HepG2 (cell line): ENCODE results near the gene SLC2A4. TPM values are rescaled to one million over a fixed set of nuclear protein-coding genes. Genes with fewer than 3 reads are reported as not detected.
A peak's percentile ranks its signal among the peaks of the same experiment; 100 is the strongest.

ENCODE experiments used
- ARID3A ChIP-seq: IDR thresholded peaks from 2 replicates; pipeline ENCODE4 v1.6.1; 2012; ENCODE audit warnings: low read depth, low read length, improper control_type of control experiment
- CBX5 ChIP-seq: sonication (generic); formaldehyde crosslinking; IDR thresholded peaks from 2 replicates; pipeline ENCODE4 v1.4.0; 2020; ENCODE audit warnings: missing genetic modification reagents, borderline replicate concordance
- CENPX ChIP-seq: sonication (generic); formaldehyde crosslinking; IDR thresholded peaks from 2 replicates; pipeline ENCODE4 v1.9.0; 2021; ENCODE audit warnings: mild to moderate bottlenecking, missing genetic modification reagents, moderate library complexity
- MED1 ChIP-seq: sonication (generic); formaldehyde crosslinking; IDR thresholded peaks from 2 replicates; pipeline ENCODE4 v1.4.0; 2020; ENCODE audit warnings: missing genetic modification reagents
- MTF2 ChIP-seq: sonication (generic); formaldehyde crosslinking; IDR thresholded peaks from 2 replicates; pipeline ENCODE4 v1.5.0; 2020; ENCODE audit warnings: missing genetic modification reagents, borderline replicate concordance
- MYC ChIP-seq: sonication (generic); formaldehyde crosslinking; IDR thresholded peaks from 2 replicates; pipeline ENCODE4 v1.9.0; 2021; ENCODE audit warnings: missing genetic modification reagents, borderline replicate concordance
- NKX3-1 ChIP-seq: sonication (generic); formaldehyde crosslinking; IDR thresholded peaks from 2 replicates; pipeline ENCODE4 v1.5.0; 2020; ENCODE audit warnings: missing genetic modification reagents
- NR3C1 ChIP-seq: sonication (generic); formaldehyde crosslinking; IDR thresholded peaks from 2 replicates; pipeline ENCODE4 v1.4.0; 2020; ENCODE audit warnings: missing genetic modification reagents
- SCMH1 ChIP-seq: sonication (generic); formaldehyde crosslinking; IDR thresholded peaks from 2 replicates; pipeline ENCODE4 v1.9.0; 2021; ENCODE audit warnings: missing genetic modification reagents, mild to moderate bottlenecking, borderline replicate concordance
- SRSF9 ChIP-seq: fragments of 200-400 bp; formaldehyde crosslinking; IDR thresholded peaks from 2 replicates; pipeline ENCODE4 v1.6.1; 2018; ENCODE audit warnings: borderline replicate concordance, mild to moderate bottlenecking, low read depth, low read length; ENCODE audit not compliant: insufficient read depth, poor library complexity, severe bottlenecking
- TBX3 ChIP-seq: fragments of 450-650 bp; IDR thresholded peaks from 2 replicates; pipeline ENCODE4 v1.6.1; 2017; ENCODE audit warnings: antibody characterized with exemption, mild to moderate bottlenecking, inconsistent platforms, borderline replicate concordance
- TSC22D2 ChIP-seq: sonication (generic); formaldehyde crosslinking; IDR thresholded peaks from 2 replicates; pipeline ENCODE4 v1.5.1; 2020; ENCODE audit warnings: missing genetic modification reagents, mild to moderate bottlenecking, borderline replicate concordance
- ZC3H4 ChIP-seq: sonication (generic); formaldehyde crosslinking; IDR thresholded peaks from 2 replicates; pipeline ENCODE4 v1.4.0; 2020; ENCODE audit warnings: missing genetic modification reagents, borderline replicate concordance
- ZNF136 ChIP-seq: sonication (generic); formaldehyde crosslinking; IDR thresholded peaks from 2 replicates; pipeline ENCODE4 v1.8.1; 2022; ENCODE audit warnings: low read depth, mild to moderate bottlenecking, moderate library complexity, missing genetic modification reagents
- ZNF143 ChIP-seq: sonication (generic); formaldehyde crosslinking; IDR thresholded peaks from 2 replicates; pipeline ENCODE4 v1.4.0; 2020; ENCODE audit warnings: missing genetic modification reagents
- ZNF160 ChIP-seq: sonication (generic); formaldehyde crosslinking; IDR thresholded peaks from 2 replicates; pipeline ENCODE4 v1.8.0; 2022; ENCODE audit warnings: mild to moderate bottlenecking, inconsistent platforms, missing genetic modification reagents
- ZNF253 ChIP-seq: sonication (generic); formaldehyde crosslinking; IDR thresholded peaks from 2 replicates; pipeline ENCODE4 v1.8.0; 2022; ENCODE audit warnings: mild to moderate bottlenecking, missing genetic modification reagents, borderline replicate concordance
- ZNF446 ChIP-seq: sonication (generic); formaldehyde crosslinking; IDR thresholded peaks from 2 replicates; pipeline ENCODE4 v1.5.0; 2020; ENCODE audit warnings: mild to moderate bottlenecking, missing genetic modification reagents
- ZNF562 ChIP-seq: sonication (generic); formaldehyde crosslinking; IDR thresholded peaks from 2 replicates; pipeline ENCODE4 v1.8.0; 2022; ENCODE audit warnings: missing genetic modification reagents, borderline replicate concordance
- ZNF607 ChIP-seq: sonication (generic); formaldehyde crosslinking; IDR thresholded peaks from 2 replicates; pipeline ENCODE4 v1.5.1; 2020; ENCODE audit warnings: missing genetic modification reagents, mild to moderate bottlenecking, borderline replicate concordance
- ZNF615 ChIP-seq: sonication (generic); formaldehyde crosslinking; IDR thresholded peaks from 2 replicates; pipeline ENCODE4 v1.5.0; 2020; ENCODE audit warnings: mild to moderate bottlenecking, missing genetic modification reagents, borderline replicate concordance
- polyA plus RNA-seq, 8 experiments: library from polyadenylated mRNA; depleted of rRNA in 3 of 8; stranded (reverse) in 7 of 8; unstranded in 1 of 8; fragments of >200 nt; fragmentation: Illumina TruSeq in 4 of 8; extraction: Trizol in 4 of 8; gene quantifications; 2 replicates each; pipeline versions ENCODE4 v1.2.1 to v1.2.3, GENCODE V29; 2011 to 2016; ENCODE audit warnings: low read depth in 4 of 8, missing spikeins in 1 of 8, mixed read lengths in 1 of 8; ENCODE audit not compliant: insufficient read depth in 1 of 8
- total RNA-seq, 5 experiments: library from RNA; depleted of rRNA; stranded (reverse); fragments of >200 nt; fragmentation: Illumina TruSeq; extraction: Trizol; gene quantifications; 2 replicates each; pipeline ENCODE4 v1.2.3, GENCODE V29; 2016; ENCODE audit warnings: low read depth in 1 of 5
- TF ChIP-seq, protein P1 (sequence below): sonication (generic); formaldehyde crosslinking; IDR thresholded peaks from 2 replicates; pipeline ENCODE4 v1.4.0; 2020; ENCODE audit warnings: missing genetic modification reagents
- TF ChIP-seq, protein P2 (sequence below): IDR thresholded peaks from 2 replicates; pipeline ENCODE4 v1.6.1; 2016; ENCODE audit warnings: missing compliant biosample characterization, missing genetic modification reagents, borderline replicate concordance
- TF ChIP-seq, protein P3 (sequence below): sonication (generic); IDR thresholded peaks from 2 replicates; pipeline ENCODE4 v1.6.1; 2016; ENCODE audit warnings: low read depth, borderline replicate concordance

The SLC2A4 gene
- total and polyA plus RNA-seq, 2 of the 13 experiments (the other 11 are each of a cell fraction or from before 2014, with no cell fraction given): 4.9 to 5.8 TPM

- TF ChIP-seq, protein P1, sequence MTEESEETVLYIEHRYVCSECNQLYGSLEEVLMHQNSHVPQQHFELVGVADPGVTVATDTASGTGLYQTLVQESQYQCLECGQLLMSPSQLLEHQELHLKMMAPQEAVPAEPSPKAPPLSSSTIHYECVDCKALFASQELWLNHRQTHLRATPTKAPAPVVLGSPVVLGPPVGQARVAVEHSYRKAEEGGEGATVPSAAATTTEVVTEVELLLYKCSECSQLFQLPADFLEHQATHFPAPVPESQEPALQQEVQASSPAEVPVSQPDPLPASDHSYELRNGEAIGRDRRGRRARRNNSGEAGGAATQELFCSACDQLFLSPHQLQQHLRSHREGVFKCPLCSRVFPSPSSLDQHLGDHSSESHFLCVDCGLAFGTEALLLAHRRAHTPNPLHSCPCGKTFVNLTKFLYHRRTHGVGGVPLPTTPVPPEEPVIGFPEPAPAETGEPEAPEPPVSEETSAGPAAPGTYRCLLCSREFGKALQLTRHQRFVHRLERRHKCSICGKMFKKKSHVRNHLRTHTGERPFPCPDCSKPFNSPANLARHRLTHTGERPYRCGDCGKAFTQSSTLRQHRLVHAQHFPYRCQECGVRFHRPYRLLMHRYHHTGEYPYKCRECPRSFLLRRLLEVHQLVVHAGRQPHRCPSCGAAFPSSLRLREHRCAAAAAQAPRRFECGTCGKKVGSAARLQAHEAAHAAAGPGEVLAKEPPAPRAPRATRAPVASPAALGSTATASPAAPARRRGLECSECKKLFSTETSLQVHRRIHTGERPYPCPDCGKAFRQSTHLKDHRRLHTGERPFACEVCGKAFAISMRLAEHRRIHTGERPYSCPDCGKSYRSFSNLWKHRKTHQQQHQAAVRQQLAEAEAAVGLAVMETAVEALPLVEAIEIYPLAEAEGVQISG: peak; percentile 94
- TF ChIP-seq ZNF446 (CRISPR knock-in tag): no peak
- TF ChIP-seq TBX3: peak; percentile 81
- TF ChIP-seq ZNF607 (CRISPR knock-in tag): peak; percentile 63; the same call in 1 of the 2 replicates
- TF ChIP-seq NR3C1 (CRISPR knock-in tag): no peak
- no peak for TF ChIP-seq ARID3A
- no peak for TF ChIP-seq ZNF136
- peak; percentile 69 for TF ChIP-seq ZNF143
- TF ChIP-seq ZNF615 (CRISPR knock-in tag): no peak
- TF ChIP-seq CBX5 (CRISPR knock-in tag): peak; percentile 73; the same call in 1 of the 2 replicates
- no peak for TF ChIP-seq ZC3H4
- no peak for TF ChIP-seq ZNF253 (CRISPR knock-in tag)
- TF ChIP-seq ZNF562 (CRISPR knock-in tag): no peak
- no peak for TF ChIP-seq SCMH1 (CRISPR knock-in tag)
- TF ChIP-seq, protein P2, sequence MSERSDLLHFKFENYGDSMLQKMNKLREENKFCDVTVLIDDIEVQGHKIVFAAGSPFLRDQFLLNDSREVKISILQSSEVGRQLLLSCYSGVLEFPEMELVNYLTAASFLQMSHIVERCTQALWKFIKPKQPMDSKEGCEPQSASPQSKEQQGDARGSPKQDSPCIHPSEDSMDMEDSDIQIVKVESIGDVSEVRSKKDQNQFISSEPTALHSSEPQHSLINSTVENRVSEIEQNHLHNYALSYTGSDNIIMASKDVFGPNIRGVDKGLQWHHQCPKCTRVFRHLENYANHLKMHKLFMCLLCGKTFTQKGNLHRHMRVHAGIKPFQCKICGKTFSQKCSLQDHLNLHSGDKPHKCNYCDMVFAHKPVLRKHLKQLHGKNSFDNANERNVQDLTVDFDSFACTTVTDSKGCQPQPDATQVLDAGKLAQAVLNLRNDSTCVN (CRISPR knock-in tag): no peak
- TF ChIP-seq, protein P3, sequence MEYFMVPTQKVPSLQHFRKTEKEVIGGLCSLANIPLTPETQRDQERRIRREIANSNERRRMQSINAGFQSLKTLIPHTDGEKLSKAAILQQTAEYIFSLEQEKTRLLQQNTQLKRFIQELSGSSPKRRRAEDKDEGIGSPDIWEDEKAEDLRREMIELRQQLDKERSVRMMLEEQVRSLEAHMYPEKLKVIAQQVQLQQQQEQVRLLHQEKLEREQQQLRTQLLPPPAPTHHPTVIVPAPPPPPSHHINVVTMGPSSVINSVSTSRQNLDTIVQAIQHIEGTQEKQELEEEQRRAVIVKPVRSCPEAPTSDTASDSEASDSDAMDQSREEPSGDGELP: peak; percentile 54; the same call in 1 of the 2 replicates
- peak; percentile 74 for TF ChIP-seq MED1 (CRISPR knock-in tag)
- TF ChIP-seq TSC22D2: no peak; the same call in 1 of the 2 replicates
- TF ChIP-seq ZNF160 (CRISPR knock-in tag): peak; percentile 37; the same call in 1 of the 2 replicates
- no peak for TF ChIP-seq NKX3-1 (CRISPR knock-in tag)
- no peak for TF ChIP-seq CENPX
- TF ChIP-seq MYC (CRISPR knock-in tag): peak; percentile 84; the same call in 1 of the 2 replicates
- no peak for TF ChIP-seq MTF2
- TF ChIP-seq SRSF9: no peak
Observed at GRCh38 chr17:7329374-7329996, 48.0 kb downstream of the SLC2A4 start (continued).
